Heart left ventricle (tissue), 13 donors: ENCODE measurements around the gene CD22.

Experiments used
- POLR2A ChIP-seq, 2 donors: fragments of 450-650 bp; IDR thresholded peaks; one replicate each; pipeline ENCODE4 v1.6.1; 2017; ENCODE audit warnings: antibody characterized with exemption in 2 of 2, mild to moderate bottlenecking in 2 of 2, moderate library complexity in 2 of 2
- TF ChIP-seq, protein P1 (sequence below), 12 donors: fragments of 200-600 bp; sonication (generic) in 4 of 12; IDR thresholded peaks; one replicate each; pipeline versions ENCODE4 v1.5.0 to v1.8.0; 2018 to 2022; ENCODE audit warnings: antibody characterized with exemption in 12 of 12, mild to moderate bottlenecking in 5 of 12
- donor health status: ischemic (EF 13 %, LVEDD 7.1; RV severe dilation, severe dysfunction).
- donor health status: DM: no; HTN: yes; CAD: no.
- donor health status: DM: no; HTN: no; CAD: no.
- donor health status: ischemic (EF 25% LVEDD 6.9; RV normal size, moderate dysfunction).
- donor health status: ischemic (EF 25% LVEDD 5.7; RV mildly dilated, moderate dysfunction).
- donor health status: ischemic (EF 35%, LVEDD 5.7; RV mildly dilated, moderate dysfunction).
- donor health status: nonischemic (EF 11% LVEDD 7.7; RV severe dilation, severe dysfunction).
- donor health status: DM: yes; HTN: yes; CAD: no.
- donor health status: PGD.
- donor health status: ischemic (EF 29% LVEDD 5.4; RV normal size, mild dysfunction).
- donor health status: nonischemic (EF 23%, LVEDD 6.1; RV moderate dilation, normal function).

DNA sequence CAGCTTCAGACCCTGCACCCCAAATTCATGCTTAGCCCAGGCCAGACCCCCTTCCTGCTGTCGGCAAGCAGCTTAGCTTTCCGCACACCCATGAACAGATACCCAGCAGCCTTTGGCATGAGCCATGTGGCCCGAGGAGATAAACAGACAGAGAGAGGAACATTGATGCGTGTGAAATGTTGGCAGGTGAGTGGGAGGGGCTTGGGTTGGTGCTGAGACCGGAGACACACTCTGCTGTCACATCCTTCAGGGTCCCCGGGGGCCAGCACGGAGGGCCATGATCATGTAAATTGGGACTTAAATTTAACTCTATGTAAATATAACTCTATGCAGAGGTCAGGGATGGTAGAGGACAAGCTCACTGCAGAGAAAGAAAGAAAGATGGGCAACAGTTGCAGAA lies 1.5 kb downstream of the CD22 start:
- TF ChIP-seq, protein P1, sequence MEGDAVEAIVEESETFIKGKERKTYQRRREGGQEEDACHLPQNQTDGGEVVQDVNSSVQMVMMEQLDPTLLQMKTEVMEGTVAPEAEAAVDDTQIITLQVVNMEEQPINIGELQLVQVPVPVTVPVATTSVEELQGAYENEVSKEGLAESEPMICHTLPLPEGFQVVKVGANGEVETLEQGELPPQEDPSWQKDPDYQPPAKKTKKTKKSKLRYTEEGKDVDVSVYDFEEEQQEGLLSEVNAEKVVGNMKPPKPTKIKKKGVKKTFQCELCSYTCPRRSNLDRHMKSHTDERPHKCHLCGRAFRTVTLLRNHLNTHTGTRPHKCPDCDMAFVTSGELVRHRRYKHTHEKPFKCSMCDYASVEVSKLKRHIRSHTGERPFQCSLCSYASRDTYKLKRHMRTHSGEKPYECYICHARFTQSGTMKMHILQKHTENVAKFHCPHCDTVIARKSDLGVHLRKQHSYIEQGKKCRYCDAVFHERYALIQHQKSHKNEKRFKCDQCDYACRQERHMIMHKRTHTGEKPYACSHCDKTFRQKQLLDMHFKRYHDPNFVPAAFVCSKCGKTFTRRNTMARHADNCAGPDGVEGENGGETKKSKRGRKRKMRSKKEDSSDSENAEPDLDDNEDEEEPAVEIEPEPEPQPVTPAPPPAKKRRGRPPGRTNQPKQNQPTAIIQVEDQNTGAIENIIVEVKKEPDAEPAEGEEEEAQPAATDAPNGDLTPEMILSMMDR (IDR thresholded peaks at IDR 0.05), result no peak
- no peak for TF ChIP-seq POLR2A (IDR thresholded peaks at IDR 0.05)
